Transverse colon (tissue), 4 donors: Measurements from ENCODE around the gene NSUN4.

Experiments
- CTCF ChIP-seq, 5 experiments: fragments of 200-600 bp in 3 of 5; fragments of 450-650 bp in 2 of 5; sonication (generic) in 3 of 5; IDR thresholded peaks; 1 replicate in 2 of 5; 2 replicates in 3 of 5; pipeline ENCODE4 v1.5.1; 2016 to 2017; ENCODE audit warnings: antibody characterized with exemption in 5 of 5, inconsistent platforms in 3 of 5, mild to moderate bottlenecking in 2 of 5, moderate library complexity in 1 of 5
- EP300 ChIP-seq: sonication (generic); formaldehyde crosslinking; IDR thresholded peaks from one replicate; pipeline ENCODE4 v1.6.1; 2017; ENCODE audit warnings: antibody characterized with exemption, low read depth
- POLR2A ChIP-seq: fragments of 450-650 bp; IDR thresholded peaks from one replicate; pipeline ENCODE4 v1.6.1; 2016; ENCODE audit warnings: antibody characterized with exemption, mild to moderate bottlenecking, moderate library complexity
- POLR2AphosphoS5 ChIP-seq, 3 donors: sonication (generic); formaldehyde crosslinking; IDR thresholded peaks; one replicate each; pipeline ENCODE4 v1.6.1; 2016; ENCODE audit warnings: antibody characterized with exemption in 3 of 3

GRCh38 chr1:46344481-46344880 lies 3.9 kb downstream of the NSUN4 start:
- no peak for TF ChIP-seq CTCF (IDR thresholded peaks at IDR 0.05)
- TF ChIP-seq POLR2A = no peak
- no peak for TF ChIP-seq POLR2AphosphoS5 (IDR thresholded peaks at IDR 0.05)
- no peak for TF ChIP-seq EP300
